Measurements from ENCODE around the gene GALNT18.

DNA sequence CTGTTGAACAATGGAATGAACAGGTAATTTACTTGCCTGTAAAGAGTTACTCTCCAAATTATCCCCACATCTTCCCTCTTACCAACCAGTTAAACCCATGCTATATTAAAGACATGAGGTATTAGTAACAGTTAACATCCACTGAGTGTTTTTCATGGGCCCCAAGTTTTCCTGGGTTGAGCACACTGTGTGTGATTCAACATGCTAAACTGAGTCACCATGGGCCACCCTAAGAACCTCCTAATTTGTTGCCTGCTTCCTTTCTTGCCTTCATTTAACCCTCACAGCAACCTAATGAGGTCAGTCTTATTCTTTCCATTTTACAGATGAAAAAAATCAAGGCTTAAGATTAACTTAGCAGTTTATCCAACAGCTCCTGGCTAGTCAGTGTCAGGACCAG lies 51.0 kb downstream of the GALNT18 start:
- TF ChIP-seq POLR2A (IDR thresholded peaks at IDR 0.05) = no peak
- TF ChIP-seq, protein P1, sequence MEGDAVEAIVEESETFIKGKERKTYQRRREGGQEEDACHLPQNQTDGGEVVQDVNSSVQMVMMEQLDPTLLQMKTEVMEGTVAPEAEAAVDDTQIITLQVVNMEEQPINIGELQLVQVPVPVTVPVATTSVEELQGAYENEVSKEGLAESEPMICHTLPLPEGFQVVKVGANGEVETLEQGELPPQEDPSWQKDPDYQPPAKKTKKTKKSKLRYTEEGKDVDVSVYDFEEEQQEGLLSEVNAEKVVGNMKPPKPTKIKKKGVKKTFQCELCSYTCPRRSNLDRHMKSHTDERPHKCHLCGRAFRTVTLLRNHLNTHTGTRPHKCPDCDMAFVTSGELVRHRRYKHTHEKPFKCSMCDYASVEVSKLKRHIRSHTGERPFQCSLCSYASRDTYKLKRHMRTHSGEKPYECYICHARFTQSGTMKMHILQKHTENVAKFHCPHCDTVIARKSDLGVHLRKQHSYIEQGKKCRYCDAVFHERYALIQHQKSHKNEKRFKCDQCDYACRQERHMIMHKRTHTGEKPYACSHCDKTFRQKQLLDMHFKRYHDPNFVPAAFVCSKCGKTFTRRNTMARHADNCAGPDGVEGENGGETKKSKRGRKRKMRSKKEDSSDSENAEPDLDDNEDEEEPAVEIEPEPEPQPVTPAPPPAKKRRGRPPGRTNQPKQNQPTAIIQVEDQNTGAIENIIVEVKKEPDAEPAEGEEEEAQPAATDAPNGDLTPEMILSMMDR (IDR thresholded peaks at IDR 0.05) = no peak
